Peyer's patch (tissue), 4 donors: Measurements from ENCODE around the gene CHID1. TPM values are rescaled to one million over a fixed set of nuclear protein-coding genes. Genes with fewer than 3 reads are reported as not detected.

Experiments
- DNase-seq, 3 donors: peaks; one replicate each; pipeline ENCODE4 v3.0.0-alpha.2; 2017 to 2019
- H3K27ac ChIP-seq, 4 donors: fragments of 200-600 bp; sonication (generic); one replicate each; pipeline ENCODE4 v1.5.1; 2016 to 2019
- H3K27me3 ChIP-seq, 2 donors: fragments of 200-600 bp; sonication (generic); one replicate each; pipeline ENCODE4 v1.5.1; 2019
- H3K36me3 ChIP-seq, 3 donors: fragments of 200-600 bp; sonication (generic); one replicate each; pipeline ENCODE4 v1.5.1; 2016 to 2019
- H3K4me1 ChIP-seq, 4 donors: fragments of 200-600 bp; sonication (generic); one replicate each; pipeline ENCODE4 v1.5.1; 2016 to 2019
- H3K4me3 ChIP-seq, 4 donors: fragments of 200-600 bp; sonication (generic); 1 replicate in 3 of 4; 2 replicates in 1 of 4; pipeline ENCODE4 v1.5.1; 2016 to 2019; ENCODE audit warnings: mild to moderate bottlenecking in 1 of 4
- H3K9me3 ChIP-seq, 4 donors: fragments of 200-600 bp; sonication (generic); one replicate each; pipeline ENCODE4 v1.5.1; 2016 to 2019; ENCODE audit warnings: mild to moderate bottlenecking in 1 of 4
- POLR2A ChIP-seq, 2 donors: fragments of 450-650 bp; IDR thresholded peaks; one replicate each; pipeline ENCODE4 v1.5.1; 2017; ENCODE audit warnings: antibody characterized with exemption in 2 of 2, mild to moderate bottlenecking in 2 of 2, moderate library complexity in 2 of 2
- total RNA-seq, 4 donors: library from RNA; depleted of rRNA; stranded (reverse); fragments of >200 nt; gene quantifications; one replicate each; pipeline ENCODE4 v1.1.0, GENCODE V29; 2016
- TF ChIP-seq, protein P1 (sequence below), 6 experiments: fragments of 450-650 bp in 4 of 6; fragments of 200-600 bp in 2 of 6; sonication (generic) in 1 of 6; IDR thresholded peaks; one replicate each; pipeline ENCODE4 v1.5.1; 2017 to 2019; ENCODE audit warnings: antibody characterized with exemption in 6 of 6, mild to moderate bottlenecking in 3 of 6, moderate library complexity in 1 of 6

Gene CHID1
- total RNA-seq, 4 donors from 2014 or later = 50.6 to 72.6 (median 57.2) TPM

DNA sequence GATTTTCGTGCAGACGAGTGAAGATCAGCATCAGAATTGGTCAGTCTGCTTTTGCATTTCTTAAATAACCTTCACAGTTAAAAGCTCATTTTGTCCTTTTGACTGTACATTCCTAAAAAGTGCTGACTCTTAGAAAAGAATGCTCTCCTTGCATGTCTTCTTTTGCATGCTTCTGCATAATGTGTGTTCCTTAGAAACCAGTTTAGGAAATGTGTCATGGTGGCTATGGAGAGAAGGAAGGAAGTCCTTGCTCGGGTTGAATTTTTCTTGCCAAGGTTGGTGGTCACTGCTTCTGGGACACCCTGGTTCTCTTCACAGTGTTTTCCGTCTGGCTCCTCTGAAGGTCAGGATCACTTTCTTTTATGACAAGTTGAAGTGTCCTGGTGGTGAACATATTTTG, 21.8 kb upstream of the CHID1 start:
- Histone ChIP-seq H3K27ac (peak overlapping the region in 3 of 4 donors; percentile 12 to 72 (median 32)), H3K4me3 (no peak overlapping the region), H3K9me3 (no peaks in the 10 kb centered on the region), H3K4me1 (peaks cover 0 to 53% (median 0%) of the 10 kb centered on the region in 4 donors), H3K36me3 (no peaks in the 10 kb centered on the region), H3K27me3 (no peaks in the 10 kb centered on the region)
- no peak for DNase-seq
- no peak for TF ChIP-seq POLR2A (IDR thresholded peaks at IDR 0.05)
- TF ChIP-seq, protein P1, sequence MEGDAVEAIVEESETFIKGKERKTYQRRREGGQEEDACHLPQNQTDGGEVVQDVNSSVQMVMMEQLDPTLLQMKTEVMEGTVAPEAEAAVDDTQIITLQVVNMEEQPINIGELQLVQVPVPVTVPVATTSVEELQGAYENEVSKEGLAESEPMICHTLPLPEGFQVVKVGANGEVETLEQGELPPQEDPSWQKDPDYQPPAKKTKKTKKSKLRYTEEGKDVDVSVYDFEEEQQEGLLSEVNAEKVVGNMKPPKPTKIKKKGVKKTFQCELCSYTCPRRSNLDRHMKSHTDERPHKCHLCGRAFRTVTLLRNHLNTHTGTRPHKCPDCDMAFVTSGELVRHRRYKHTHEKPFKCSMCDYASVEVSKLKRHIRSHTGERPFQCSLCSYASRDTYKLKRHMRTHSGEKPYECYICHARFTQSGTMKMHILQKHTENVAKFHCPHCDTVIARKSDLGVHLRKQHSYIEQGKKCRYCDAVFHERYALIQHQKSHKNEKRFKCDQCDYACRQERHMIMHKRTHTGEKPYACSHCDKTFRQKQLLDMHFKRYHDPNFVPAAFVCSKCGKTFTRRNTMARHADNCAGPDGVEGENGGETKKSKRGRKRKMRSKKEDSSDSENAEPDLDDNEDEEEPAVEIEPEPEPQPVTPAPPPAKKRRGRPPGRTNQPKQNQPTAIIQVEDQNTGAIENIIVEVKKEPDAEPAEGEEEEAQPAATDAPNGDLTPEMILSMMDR (IDR thresholded peaks at IDR 0.05) = no peak

DNA sequence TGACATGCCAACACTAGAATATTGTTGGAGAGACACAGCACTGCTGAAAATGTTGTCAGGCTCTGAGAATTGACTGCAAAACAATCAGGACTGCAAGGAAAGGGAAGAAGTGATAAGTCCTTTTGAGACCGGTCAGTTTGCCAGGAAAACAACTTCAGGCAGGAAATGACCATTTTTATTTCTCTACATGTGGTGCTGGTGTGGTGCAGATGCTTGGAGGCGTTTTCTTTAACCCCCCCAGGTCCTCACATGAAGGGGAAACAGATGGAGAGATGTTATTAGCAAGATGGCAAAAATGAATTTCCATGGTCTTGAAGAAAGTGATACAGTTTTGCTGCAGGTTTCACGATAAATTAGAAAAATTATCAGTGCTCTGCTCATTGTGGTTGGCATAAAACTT, 20.8 kb upstream of the CHID1 start:
- TF ChIP-seq POLR2A (IDR thresholded peaks at IDR 0.05) = no peak
- TF ChIP-seq, protein P1 (IDR thresholded peaks at IDR 0.05) = no peak
- peak overlapping the region in 2 of 4 donors; percentile 10 to 12 for H3K27ac ChIP-seq

DNA sequence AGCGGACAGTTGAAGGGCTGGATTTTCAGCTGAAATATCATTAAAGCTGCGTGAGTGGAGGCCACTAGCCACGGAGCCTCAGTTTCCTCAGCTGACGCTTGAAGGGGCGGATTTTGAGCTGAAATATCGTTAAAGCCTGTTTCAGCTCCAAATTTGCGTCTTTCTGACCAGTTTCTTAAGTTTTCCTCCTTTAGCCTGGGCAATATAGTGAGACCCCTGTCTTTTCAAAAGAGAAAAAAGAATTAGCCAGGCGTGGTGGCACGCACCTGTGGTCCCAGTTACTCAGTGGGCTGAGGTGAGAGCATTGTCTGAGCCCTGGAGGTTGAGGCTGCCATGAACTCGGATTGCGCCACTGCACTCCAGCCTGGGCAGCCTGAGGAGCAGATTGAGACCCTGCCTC, 18.8 kb upstream of the CHID1 start:
- no peaks in the 10 kb centered on the region for H3K36me3 ChIP-seq
- no peak overlapping the region for H3K27ac ChIP-seq
- H3K9me3 ChIP-seq = no peaks in the 10 kb centered on the region
- no peak overlapping the region for H3K4me3 ChIP-seq
- no peaks in the 10 kb centered on the region for H3K27me3 ChIP-seq
- peaks cover 0 to 62% (median 6%) of the 10 kb centered on the region in 4 donors for H3K4me1 ChIP-seq
- no peak for DNase-seq
- TF ChIP-seq POLR2A (IDR thresholded peaks at IDR 0.05) = no peak
- TF ChIP-seq, protein P1 (IDR thresholded peaks at IDR 0.05) = no peak

More for the DNA sequence above, 20.8 kb upstream of the CHID1 start:
- Histone ChIP-seq H3K36me3 (no peaks in the 10 kb centered on the region), H3K27me3 (no peaks in the 10 kb centered on the region), H3K4me1 (peaks cover 0 to 62% (median 3%) of the 10 kb centered on the region in 4 donors), H3K4me3 (no peak overlapping the region), H3K9me3 (no peaks in the 10 kb centered on the region)
- no peak for DNase-seq

DNA sequence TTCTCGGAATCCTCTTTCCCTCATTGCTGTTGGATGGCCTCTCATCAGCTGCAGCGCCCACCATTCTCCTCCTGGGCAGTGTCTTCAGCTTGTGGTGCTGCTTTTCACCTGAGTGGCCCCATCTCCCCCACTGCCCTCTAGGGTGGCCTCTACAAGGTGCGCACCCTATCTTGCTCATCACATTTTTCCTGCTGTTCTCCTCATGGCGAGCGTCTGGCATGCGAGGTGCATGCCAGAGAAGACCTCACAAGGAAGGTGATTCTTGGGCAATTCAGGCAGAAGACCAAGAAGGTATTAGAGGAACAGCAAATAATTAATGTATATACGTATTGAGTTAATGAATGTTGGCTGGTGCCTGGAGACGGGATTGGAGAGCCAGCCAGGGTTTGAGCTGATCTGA, 18.2 kb upstream of the CHID1 start:
- no peak for TF ChIP-seq POLR2A (IDR thresholded peaks at IDR 0.05)
- TF ChIP-seq, protein P1 (IDR thresholded peaks at IDR 0.05) = no peak

DNA sequence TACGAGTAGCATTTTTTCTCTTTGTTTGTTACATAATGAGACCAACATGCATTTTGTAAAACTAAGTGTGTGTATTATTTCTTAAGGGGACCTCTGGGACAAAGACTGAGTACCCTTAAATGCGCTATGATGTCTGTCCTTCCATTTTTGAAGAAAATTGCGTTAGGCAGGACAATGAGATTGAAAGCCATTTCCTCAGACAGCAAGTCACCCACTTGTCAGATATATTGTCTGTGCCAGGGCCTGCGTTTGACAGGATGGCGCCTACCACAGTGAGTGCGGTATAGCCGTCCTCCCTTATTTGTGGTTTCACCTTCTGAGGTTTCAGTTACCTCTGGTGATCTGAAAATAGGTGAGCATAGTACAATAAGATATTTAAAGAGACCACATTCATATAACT, 17.3 kb upstream of the CHID1 start:
- no peaks in the 10 kb centered on the region for H3K36me3 ChIP-seq
- no peak overlapping the region for H3K4me3 ChIP-seq
- peaks cover 0 to 54% (median 6%) of the 10 kb centered on the region in 4 donors for H3K4me1 ChIP-seq
- no peak for TF ChIP-seq POLR2A (IDR thresholded peaks at IDR 0.05)
- TF ChIP-seq, protein P1 (IDR thresholded peaks at IDR 0.05) = no peak
- no peak for DNase-seq
- no peaks in the 10 kb centered on the region for H3K27me3 ChIP-seq
- no peaks in the 10 kb centered on the region for H3K9me3 ChIP-seq
- H3K27ac ChIP-seq = no peak overlapping the region

More for the DNA sequence above, 18.2 kb upstream of the CHID1 start:
- H3K27me3 ChIP-seq = no peaks in the 10 kb centered on the region
- H3K36me3 ChIP-seq = no peaks in the 10 kb centered on the region
- H3K27ac ChIP-seq = no peak overlapping the region
- no peak overlapping the region for H3K4me3 ChIP-seq
- DNase-seq = no peak
- peaks cover 0 to 62% (median 6%) of the 10 kb centered on the region in 4 donors for H3K4me1 ChIP-seq
- H3K9me3 ChIP-seq = no peaks in the 10 kb centered on the region
